Colonic mucosa (tissue), 4 donors: ENCODE data around the gene CTNND2. TPM values are rescaled to one million over a fixed set of nuclear protein-coding genes. Genes with fewer than 3 reads are reported as not detected.

Experiments
- DNase-seq: peaks from one replicate; pipeline ENCODE4 v3.0.0-alpha.2; 2020
- H3K27ac ChIP-seq: fragments of 200-600 bp; one replicate; pipeline ENCODE4 v1.8.0; 2021
- H3K27me3 ChIP-seq: fragments of 200-600 bp; one replicate; pipeline ENCODE4 v1.8.0; 2021
- H3K36me3 ChIP-seq: fragments of 200-600 bp; one replicate; pipeline ENCODE4 v1.8.0; 2021
- H3K4me1 ChIP-seq: fragments of 200-600 bp; one replicate; pipeline ENCODE4 v1.8.0; 2021; ENCODE audit warnings: mild to moderate bottlenecking
- H3K4me3 ChIP-seq: fragments of 200-600 bp; one replicate; pipeline ENCODE4 v1.8.0; 2021
- H3K9ac ChIP-seq, 2 donors: one replicate each; pipeline ENCODE4 v1.7.0; 2013; ENCODE audit warnings: control low read depth in 2 of 2, low read depth in 2 of 2, low read length in 2 of 2
- H3K9me3 ChIP-seq: fragments of 200-600 bp; one replicate; pipeline ENCODE4 v1.8.0; 2021
- intact Hi-C: fragments of 100-400 bp; cut with DNase I; formaldehyde crosslinking; loops from one replicate; pipeline ENCODE4 v1.14.1; 2022
- total RNA-seq, 2 donors: library from RNA; stranded (reverse); fragmentation: NEBNext Ultra II Directional in 1 of 2; extraction: Animal tissue kit (Norgen Biotek cat#: 25700) in 1 of 2; gene quantifications; one replicate each; pipeline ENCODE4 v1.2.1, GENCODE V29; 2021
- TF ChIP-seq, protein P1 (sequence below): fragments of 200-600 bp; IDR thresholded peaks from one replicate; pipeline ENCODE4 v1.8.0; 2022; ENCODE audit warnings: antibody characterized with exemption, mild to moderate bottlenecking
- donor health status: healthy.
- donor health status: DM: no; HTN: no; CAD: no.
- donor health status: DM: no; HTN: no; CAD: no.

The CTNND2 gene
- total RNA-seq, 2 donors from 2014 or later, result 1.1 TPM

DNA sequence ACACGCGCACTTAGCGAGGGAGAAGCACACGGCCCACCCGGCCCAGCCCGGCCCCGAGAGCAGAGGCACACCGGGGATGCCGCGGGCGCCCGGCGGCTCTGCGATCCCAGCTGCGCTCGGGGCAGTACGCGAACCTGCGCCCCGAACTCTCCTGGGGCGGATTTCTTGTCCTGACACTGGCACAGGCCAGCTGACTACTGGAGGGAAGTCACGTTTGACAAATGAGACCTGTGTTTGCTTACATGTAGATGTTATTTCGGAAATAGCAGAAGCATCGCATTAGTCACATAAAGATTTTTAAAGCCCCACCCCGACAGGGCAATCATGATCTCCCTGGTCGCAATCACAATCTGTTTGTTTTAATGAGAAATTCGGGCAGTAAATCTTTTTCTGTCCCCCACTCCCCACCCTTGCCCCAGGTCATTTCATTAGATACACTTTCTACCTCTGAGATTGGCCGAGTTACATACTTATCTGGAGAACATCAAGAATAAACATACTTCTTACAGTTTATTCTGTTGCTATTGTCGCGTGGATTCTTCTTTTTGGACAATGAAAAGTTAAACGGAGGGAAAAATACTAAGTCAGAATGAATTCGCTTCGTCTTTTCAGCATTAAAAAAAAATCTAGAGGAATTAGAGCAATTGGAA is 518.9 kb downstream of the CTNND2 start:
- Histone ChIP-seq H3K4me1 (no peaks in the 10 kb centered on the region), H3K9ac (no peak overlapping the region), H3K9me3 (no peaks in the 10 kb centered on the region), H3K36me3 (no peaks in the 10 kb centered on the region), H3K27ac (no peak overlapping the region), H3K27me3 (peaks cover 20% of the 10 kb centered on the region), H3K4me3 (no peak overlapping the region)
- TF ChIP-seq, protein P1, sequence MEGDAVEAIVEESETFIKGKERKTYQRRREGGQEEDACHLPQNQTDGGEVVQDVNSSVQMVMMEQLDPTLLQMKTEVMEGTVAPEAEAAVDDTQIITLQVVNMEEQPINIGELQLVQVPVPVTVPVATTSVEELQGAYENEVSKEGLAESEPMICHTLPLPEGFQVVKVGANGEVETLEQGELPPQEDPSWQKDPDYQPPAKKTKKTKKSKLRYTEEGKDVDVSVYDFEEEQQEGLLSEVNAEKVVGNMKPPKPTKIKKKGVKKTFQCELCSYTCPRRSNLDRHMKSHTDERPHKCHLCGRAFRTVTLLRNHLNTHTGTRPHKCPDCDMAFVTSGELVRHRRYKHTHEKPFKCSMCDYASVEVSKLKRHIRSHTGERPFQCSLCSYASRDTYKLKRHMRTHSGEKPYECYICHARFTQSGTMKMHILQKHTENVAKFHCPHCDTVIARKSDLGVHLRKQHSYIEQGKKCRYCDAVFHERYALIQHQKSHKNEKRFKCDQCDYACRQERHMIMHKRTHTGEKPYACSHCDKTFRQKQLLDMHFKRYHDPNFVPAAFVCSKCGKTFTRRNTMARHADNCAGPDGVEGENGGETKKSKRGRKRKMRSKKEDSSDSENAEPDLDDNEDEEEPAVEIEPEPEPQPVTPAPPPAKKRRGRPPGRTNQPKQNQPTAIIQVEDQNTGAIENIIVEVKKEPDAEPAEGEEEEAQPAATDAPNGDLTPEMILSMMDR, result no peak
- intact Hi-C loops, result no loop called here
- no peak for DNase-seq

DNA sequence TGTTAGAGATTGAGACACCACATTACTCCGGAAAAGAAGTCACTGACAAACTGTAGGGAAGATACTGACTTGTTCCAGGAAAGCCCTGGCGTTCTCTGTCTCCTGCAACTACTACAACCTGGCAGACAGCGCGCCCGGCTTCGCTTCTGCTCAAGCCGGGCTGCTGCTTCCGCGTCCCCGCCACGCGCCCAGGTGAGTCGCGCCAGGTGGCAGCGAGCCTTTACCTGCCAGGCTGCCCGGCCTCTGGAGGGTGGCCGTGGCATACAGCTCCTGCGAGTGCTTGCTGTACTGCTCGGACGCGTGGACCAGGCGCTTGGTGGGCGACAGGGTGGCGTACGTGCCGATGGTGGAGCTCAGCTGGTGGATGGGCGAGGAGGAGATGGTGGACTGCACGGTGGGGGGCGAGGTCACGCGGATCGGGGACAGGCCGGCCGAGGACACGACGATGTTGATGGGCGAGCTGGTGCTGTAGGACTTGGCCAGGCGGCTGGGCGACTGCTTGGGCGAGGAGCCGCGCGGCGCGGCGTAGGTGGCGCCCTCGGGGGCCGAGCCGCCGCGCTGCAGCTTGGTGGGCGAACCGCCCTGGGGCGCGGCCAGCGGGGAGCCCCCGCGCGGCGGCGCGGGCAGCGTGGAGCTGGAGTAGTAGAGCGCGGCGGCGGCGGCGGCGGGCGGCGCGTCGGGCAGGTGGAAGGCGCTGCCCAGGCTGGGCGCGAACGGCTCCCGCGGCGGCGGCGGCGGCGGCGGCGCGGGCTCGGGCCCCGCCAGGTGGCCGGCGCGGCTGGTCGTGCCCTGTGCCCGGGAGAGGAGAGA is 519.6 kb downstream of the CTNND2 start:
- Histone ChIP-seq H3K4me3 (peak overlapping the region; percentile 17), H3K36me3 (no peaks in the 10 kb centered on the region), H3K9ac (no peak overlapping the region), H3K27ac (no peak overlapping the region), H3K4me1 (no peaks in the 10 kb centered on the region), H3K9me3 (no peaks in the 10 kb centered on the region), H3K27me3 (peaks cover 20% of the 10 kb centered on the region)
- intact Hi-C loops, result no loop called here
- TF ChIP-seq, protein P1, result no peak
- DNase-seq, result peak; percentile 21

DNA sequence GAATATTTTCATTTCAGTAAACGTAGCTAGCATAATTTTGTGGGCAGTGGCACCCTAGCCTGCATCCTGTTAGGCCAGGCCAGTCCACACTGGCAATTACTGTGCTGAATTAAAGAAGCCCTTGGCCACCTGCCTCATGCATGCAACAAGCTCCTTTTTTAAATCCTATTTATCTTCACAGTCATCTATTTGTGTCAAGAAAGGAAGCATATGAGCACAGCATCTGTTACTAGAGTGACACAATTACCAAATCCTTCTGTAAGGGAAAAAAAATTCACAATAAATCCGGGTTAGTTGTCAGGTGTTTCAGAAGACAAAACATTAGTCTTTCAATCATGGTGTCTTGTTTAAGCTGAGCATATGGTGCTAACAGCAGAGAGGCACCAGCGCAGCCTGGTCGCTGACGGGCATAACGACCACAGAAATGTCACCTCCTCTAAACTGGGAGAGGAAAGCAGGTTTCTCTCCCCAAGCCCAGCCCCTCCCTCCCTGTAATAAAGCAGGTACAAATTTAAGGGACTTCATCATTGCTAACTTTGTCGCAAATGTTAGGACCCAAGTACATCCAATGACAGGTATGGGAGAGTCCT is 520.6 kb downstream of the CTNND2 start:
- Histone ChIP-seq H3K36me3 (no peaks in the 10 kb centered on the region), H3K27ac (no peak overlapping the region), H3K9me3 (no peaks in the 10 kb centered on the region), H3K4me1 (no peaks in the 10 kb centered on the region), H3K9ac (no peak overlapping the region), H3K4me3 (no peak overlapping the region), H3K27me3 (peaks cover 20% of the 10 kb centered on the region)
- no peak for DNase-seq
- TF ChIP-seq, protein P1, result no peak
- intact Hi-C loops, result no loop called here

DNA sequence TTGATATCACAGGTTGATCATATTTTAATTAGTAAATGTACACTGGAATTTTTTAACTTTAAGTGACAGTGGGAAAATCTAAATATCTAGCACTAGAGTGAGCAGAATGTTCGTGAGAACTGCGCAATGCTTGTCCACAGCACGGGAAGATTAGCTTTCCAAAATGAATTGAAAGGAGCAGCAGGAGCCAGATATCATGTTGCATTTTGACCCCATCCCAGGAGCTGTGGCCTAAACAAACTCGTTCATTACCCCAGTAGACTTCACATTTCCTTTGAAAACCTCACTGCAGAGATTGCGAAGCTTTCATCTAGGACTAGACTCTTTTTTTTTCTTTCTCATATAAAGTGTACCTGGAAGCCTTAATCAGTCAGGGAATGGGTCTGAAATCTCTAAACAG is 525.8 kb downstream of the CTNND2 start:
- no peaks in the 10 kb centered on the region for H3K4me1 ChIP-seq
- no peak overlapping the region for H3K9ac ChIP-seq
- H3K27me3 ChIP-seq, result peaks cover under 1% of the 10 kb centered on the region
- no peak overlapping the region for H3K4me3 ChIP-seq
- intact Hi-C loops, result no loop called here
- no peaks in the 10 kb centered on the region for H3K9me3 ChIP-seq
- DNase-seq, result no peak
- no peak overlapping the region for H3K27ac ChIP-seq
- TF ChIP-seq, protein P1, result no peak
- H3K36me3 ChIP-seq, result no peaks in the 10 kb centered on the region

DNA sequence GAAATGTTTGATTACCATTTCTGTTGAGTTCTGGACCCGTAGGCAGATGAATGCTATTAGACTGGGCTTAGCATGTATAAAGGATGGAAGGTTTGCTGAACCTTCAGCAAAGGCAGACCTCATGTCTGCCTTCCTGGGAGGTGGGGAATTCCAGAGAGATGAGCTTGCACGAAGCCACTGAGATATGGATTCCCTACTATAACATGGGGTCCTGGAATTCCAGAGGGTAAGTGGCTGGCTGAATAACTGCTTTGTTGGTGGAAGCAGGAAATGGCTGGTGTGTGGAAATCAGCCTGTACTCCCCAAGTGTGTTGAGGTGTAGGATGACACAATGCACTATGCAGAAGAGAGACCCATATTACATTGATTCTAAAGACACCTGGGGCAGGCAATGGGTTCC is 526.4 kb downstream of the CTNND2 start:
- Histone ChIP-seq H3K9ac (no peak overlapping the region), H3K9me3 (no peaks in the 10 kb centered on the region), H3K36me3 (no peaks in the 10 kb centered on the region), H3K27me3 (no peaks in the 10 kb centered on the region), H3K4me1 (no peaks in the 10 kb centered on the region), H3K4me3 (no peak overlapping the region), H3K27ac (no peak overlapping the region)
- intact Hi-C loops, result no loop called here
- TF ChIP-seq, protein P1, result no peak
- DNase-seq, result no peak
